Prostate gland (tissue), 2 donors: Measurements from ENCODE around the gene FBXO48.

ENCODE experiments used
- POLR2A ChIP-seq: fragments of 450-650 bp; IDR thresholded peaks from one replicate; pipeline ENCODE4 v1.6.1; 2016; ENCODE audit warnings: antibody characterized with exemption, mild to moderate bottlenecking
- POLR2AphosphoS5 ChIP-seq: sonication (generic); formaldehyde crosslinking; IDR thresholded peaks from one replicate; pipeline ENCODE4 v1.6.1; 2017; ENCODE audit warnings: antibody characterized with exemption
- TF ChIP-seq, protein P1 (sequence below), 4 experiments: fragments of 200-600 bp in 2 of 4; fragments of 450-650 bp in 2 of 4; sonication (generic) in 2 of 4; IDR thresholded peaks; 1 replicate in 3 of 4; 2 replicates in 1 of 4; pipeline ENCODE4 v1.5.1; 2016 to 2019; ENCODE audit warnings: antibody characterized with exemption in 4 of 4, mild to moderate bottlenecking in 2 of 4, moderate library complexity in 2 of 4

DNA sequence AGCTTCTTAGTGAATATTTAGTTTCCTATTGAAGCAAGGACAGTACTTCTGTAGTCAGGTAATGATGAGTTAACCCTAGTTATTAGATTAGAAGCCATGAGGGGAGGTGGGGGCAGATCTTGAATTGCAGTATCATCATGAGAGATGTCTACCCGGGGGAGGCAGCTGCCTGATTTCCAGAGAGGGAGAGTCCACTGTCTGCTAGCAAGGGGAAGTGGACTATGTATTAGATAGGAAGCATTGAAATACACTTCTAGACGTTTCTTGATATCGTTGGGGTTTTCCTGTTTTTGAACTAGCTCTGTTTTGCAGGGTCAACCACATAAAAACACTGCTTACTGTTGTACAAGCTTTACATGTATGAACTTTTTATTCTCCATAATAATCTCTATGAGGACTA lies 39.1 kb upstream of the FBXO48 start:
- TF ChIP-seq, protein P1, sequence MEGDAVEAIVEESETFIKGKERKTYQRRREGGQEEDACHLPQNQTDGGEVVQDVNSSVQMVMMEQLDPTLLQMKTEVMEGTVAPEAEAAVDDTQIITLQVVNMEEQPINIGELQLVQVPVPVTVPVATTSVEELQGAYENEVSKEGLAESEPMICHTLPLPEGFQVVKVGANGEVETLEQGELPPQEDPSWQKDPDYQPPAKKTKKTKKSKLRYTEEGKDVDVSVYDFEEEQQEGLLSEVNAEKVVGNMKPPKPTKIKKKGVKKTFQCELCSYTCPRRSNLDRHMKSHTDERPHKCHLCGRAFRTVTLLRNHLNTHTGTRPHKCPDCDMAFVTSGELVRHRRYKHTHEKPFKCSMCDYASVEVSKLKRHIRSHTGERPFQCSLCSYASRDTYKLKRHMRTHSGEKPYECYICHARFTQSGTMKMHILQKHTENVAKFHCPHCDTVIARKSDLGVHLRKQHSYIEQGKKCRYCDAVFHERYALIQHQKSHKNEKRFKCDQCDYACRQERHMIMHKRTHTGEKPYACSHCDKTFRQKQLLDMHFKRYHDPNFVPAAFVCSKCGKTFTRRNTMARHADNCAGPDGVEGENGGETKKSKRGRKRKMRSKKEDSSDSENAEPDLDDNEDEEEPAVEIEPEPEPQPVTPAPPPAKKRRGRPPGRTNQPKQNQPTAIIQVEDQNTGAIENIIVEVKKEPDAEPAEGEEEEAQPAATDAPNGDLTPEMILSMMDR (IDR thresholded peaks at IDR 0.05), result no peak
- TF ChIP-seq POLR2AphosphoS5 (no peak), POLR2A (no peak)
